ENCODE data around the gene SOX12. TPM values are rescaled to one million over a fixed set of nuclear protein-coding genes. Genes with fewer than 3 reads are reported as not detected.

Gene SOX12
- total RNA-seq, 3 donors from 2014 or later: 1.1 to 3.7 (median 3.3) TPM

DNA sequence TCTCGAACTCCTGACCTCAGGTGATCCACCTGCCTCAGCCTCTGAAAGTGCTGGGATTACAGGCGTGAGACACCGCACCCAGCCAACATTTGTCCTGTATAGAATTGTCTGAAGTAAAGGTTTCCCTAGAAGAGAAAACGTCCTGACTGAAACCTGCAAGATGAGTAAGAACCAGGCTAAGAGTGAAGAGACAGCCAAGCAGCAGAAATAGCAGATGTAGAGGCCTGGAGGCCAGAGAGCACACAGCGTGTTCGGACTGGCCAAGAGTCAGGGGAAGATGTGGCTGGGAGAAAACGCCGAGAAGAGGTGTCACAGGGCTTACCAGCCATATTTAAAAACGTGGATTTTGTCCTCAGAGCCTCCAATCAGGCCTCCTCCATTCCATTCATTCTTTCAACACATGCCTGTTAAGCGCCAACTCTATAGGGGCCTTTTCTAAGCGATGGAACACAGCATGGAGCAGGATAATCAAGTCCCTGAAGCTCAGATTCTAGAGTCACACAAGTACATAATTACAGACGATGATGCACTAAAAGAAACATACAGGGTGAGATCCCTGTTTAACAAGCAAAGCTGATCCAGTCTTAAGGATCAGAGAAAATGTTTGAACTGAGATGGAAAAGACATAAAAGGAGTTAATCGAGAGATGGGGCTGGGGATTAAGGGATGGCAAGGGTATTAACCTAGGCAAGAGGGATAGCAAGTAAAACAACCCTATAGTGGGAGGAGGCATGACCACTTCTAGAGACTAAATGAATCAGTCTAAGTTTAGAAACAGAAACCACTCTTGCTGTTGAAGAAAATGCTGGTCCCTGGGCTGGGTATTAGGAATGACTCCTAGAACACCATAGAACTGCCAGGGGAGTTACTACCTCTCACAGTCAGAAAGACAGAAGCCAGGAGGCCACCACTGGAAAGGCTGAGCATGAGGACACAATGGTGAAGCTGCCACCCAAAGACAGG, 23.2 kb upstream of the SOX12 start:
- Histone ChIP-seq H3K9me3 (no peaks in the 10 kb centered on the region), H3K4me1 (peaks cover 4 to 25% of the 10 kb centered on the region in 2 donors), H3K27me3 (no peaks in the 10 kb centered on the region), H3K4me3 (no peak overlapping the region), H3K27ac (no peak overlapping the region), H3K36me3 (no peaks in the 10 kb centered on the region)
- intact Hi-C loops (cut with DNase I; ENCODE audit: low total_unique reads): no loop called here
- no peak for TF ChIP-seq POLR2AphosphoS5 (IDR thresholded peaks at IDR 0.05)
- no peak for TF ChIP-seq POLR2A (IDR thresholded peaks at IDR 0.05)
- no peak for TF ChIP-seq CTCF (IDR thresholded peaks at IDR 0.05)
- no peak for DNase-seq (ENCODE audit: low spot score in 2 of 2)

DNA sequence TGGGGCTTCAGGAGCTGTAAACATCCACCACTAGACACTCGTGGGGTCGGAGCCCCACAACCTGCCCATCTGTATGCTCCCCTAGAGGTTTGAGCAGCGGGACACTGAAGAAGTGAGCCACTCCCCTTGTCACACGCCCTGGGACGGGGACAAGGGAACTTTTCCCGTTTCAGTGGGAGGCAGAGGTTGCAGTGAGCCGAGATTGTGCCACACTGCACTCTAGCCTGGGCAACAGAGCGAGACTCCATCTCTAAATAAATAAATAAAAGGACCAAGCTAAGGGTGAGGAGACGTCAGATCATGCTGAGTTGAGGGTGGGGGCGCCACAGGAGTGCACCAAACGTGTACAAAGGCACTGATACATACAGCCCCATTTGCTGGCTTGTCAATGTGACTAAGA, 19.6 kb upstream of the SOX12 start:
- Histone ChIP-seq H3K36me3 (no peaks in the 10 kb centered on the region), H3K4me1 (peaks cover 0 to 7% of the 10 kb centered on the region in 2 donors), H3K27ac (no peak overlapping the region), H3K27me3 (no peaks in the 10 kb centered on the region), H3K4me3 (no peak overlapping the region), H3K9me3 (no peaks in the 10 kb centered on the region)
- DNase-seq (ENCODE audit: low spot score in 2 of 2): no peak
- intact Hi-C loops (cut with DNase I; ENCODE audit: low total_unique reads): no loop called here
- TF ChIP-seq POLR2AphosphoS5 (IDR thresholded peaks at IDR 0.05) (no peak), POLR2A (IDR thresholded peaks at IDR 0.05) (no peak), CTCF (IDR thresholded peaks at IDR 0.05) (no peak)

DNA sequence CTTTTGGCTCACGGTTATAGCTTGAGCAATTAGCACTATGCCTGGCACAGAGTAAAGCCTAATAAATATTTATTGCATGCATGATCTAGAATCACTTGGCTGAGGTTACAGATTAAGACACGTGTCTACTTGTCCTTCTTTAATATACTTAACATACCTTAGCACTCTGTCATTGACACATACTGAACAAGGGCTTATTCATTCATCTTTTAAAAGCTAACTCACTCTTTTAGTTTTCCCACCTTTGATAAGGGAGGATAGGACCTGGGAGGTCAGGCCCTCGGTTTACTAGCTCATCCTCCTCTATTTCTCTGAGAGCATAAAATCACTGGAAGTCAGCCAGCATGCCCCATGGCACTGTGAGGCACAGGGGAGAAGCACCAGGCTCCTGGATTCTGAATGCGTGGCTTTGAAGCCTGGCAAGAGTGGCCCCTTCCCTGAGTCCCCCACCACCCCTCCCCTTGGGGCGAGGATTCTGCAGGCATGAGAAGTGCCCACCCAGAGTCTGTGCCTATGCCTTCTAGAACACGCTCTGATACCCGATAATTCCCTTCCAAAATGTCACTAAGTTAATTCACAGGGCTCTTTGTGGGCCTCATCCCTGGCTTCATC, 16.8 kb upstream of the SOX12 start:
- H3K4me1 ChIP-seq: no peaks in the 10 kb centered on the region
- TF ChIP-seq POLR2A (IDR thresholded peaks at IDR 0.05) (no peak), POLR2AphosphoS5 (IDR thresholded peaks at IDR 0.05) (no peak), CTCF (IDR thresholded peaks at IDR 0.05) (no peak)
- peak overlapping the region in 1 of 2 donors; percentile 93 for H3K27ac ChIP-seq
- H3K27me3 ChIP-seq: no peaks in the 10 kb centered on the region
- DNase-seq (ENCODE audit: low spot score in 2 of 2): no peak
- H3K4me3 ChIP-seq: no peak overlapping the region
- H3K9me3 ChIP-seq: no peaks in the 10 kb centered on the region
- no peaks in the 10 kb centered on the region for H3K36me3 ChIP-seq
- intact Hi-C loops (cut with DNase I; ENCODE audit: low total_unique reads): no loop called here

DNA sequence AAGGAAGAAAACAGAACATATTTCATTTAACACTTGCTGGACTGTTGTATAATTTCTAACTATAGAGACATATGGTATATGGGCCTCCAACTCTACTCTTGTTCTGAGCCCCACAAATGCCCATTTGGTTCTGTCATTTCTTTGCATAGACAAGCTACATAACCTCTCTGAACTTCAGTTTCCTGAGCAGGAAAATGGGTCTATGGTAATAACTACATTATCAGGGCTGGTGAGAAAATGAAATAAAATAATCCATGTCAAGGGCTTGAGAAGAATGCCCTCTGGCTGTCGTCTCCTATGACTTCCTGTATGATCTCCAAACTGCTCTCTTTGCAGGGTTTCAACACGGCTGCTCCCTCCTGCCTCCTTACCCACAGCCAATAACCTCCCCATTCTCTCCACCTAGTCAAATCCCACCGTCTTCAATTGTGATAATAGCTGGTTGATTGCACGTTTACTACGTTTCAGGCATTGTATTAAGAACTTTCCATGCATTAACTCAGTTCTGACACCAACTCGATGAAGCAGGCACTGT, 16.0 kb upstream of the SOX12 start:
- no peak for DNase-seq (ENCODE audit: low spot score in 2 of 2)
- Histone ChIP-seq H3K9me3 (no peaks in the 10 kb centered on the region), H3K36me3 (no peaks in the 10 kb centered on the region), H3K27me3 (no peaks in the 10 kb centered on the region), H3K27ac (peak overlapping the region; percentile 71 to 93), H3K4me1 (no peaks in the 10 kb centered on the region), H3K4me3 (peak overlapping the region; percentile 39 to 69 (median 54))
- no peak for TF ChIP-seq POLR2AphosphoS5 (IDR thresholded peaks at IDR 0.05)
- TF ChIP-seq POLR2A (IDR thresholded peaks at IDR 0.05): no peak
- TF ChIP-seq CTCF (IDR thresholded peaks at IDR 0.05): no peak
- intact Hi-C loops (cut with DNase I; ENCODE audit: low total_unique reads): no loop called here

All from breast epithelium (tissue), 4 donors.